Lung microvascular endothelial cell (primary cell): Measurements from ENCODE around the gene NSD2. TPM values are rescaled to one million over a fixed set of nuclear protein-coding genes. Genes with fewer than 3 reads are reported as not detected.

Source experiments
- DNase-seq, 2 donors: peaks; one replicate each; pipeline versions ENCODE4 v3.0.0 to v3.0.0-alpha.2; 2010; ENCODE audit warnings: low read depth in 2 of 2
- total RNA-seq: library from RNA; depleted of rRNA; stranded (reverse); fragments of >200 nt; gene quantifications from 2 replicates; pipeline ENCODE4 v1.2.1, GENCODE V29; 2014

NSD2 gene
- total RNA-seq, 1 donor from 2014 or later = 32.7 TPM

- DNase-seq = no peak
Measured at GRCh38 chr4:1864076-1865008, 6.9 kb upstream of the NSD2 start.

GRCh38 chr4:1866189-1866661 lies 5.0 kb upstream of the NSD2 start:
- no peak for DNase-seq

- DNase-seq = no peak
Measured at GRCh38 chr4:1868293-1868692, 2.9 kb upstream of the NSD2 start.

- DNase-seq = no peak
Measured at GRCh38 chr4:1868912-1869311, 2.3 kb upstream of the NSD2 start.

GRCh38 chr4:1869530-1870327 lies 1.5 kb upstream of the NSD2 start:
- DNase-seq = no peak

- DNase-seq = peak; percentile 86 to 90
Measured at GRCh38 chr4:1870328-1870577, 940 bp upstream of the NSD2 start.

- DNase-seq = peak; percentile 32 to 50
Measured at GRCh38 chr4:1871471-1872021, 353 bp downstream of the NSD2 start.

- DNase-seq = peak; percentile 9 to 64
Measured at GRCh38 chr4:1872870-1873269, 1.7 kb downstream of the NSD2 start.

GRCh38 chr4:1873291-1873690 lies 2.1 kb downstream of the NSD2 start:
- DNase-seq = no peak

- no peak for DNase-seq
Measured at GRCh38 chr4:1873776-1874175, 2.6 kb downstream of the NSD2 start.

- DNase-seq = no peak
Measured at GRCh38 chr4:1874201-1874600, 3.0 kb downstream of the NSD2 start.

- DNase-seq = no peak
Measured at GRCh38 chr4:1879485-1879884, 8.3 kb downstream of the NSD2 start.

- peak in 1 of 2 donors; percentile 41 for DNase-seq
Measured at GRCh38 chr4:1880332-1880731, 9.1 kb downstream of the NSD2 start.

GRCh38 chr4:1882850-1883271 lies 11.7 kb downstream of the NSD2 start:
- DNase-seq = no peak

GRCh38 chr4:1883583-1883982 lies 12.4 kb downstream of the NSD2 start:
- no peak for DNase-seq

GRCh38 chr4:1885414-1885813 lies 14.2 kb downstream of the NSD2 start:
- DNase-seq = no peak

GRCh38 chr4:1887052-1887451 lies 15.9 kb downstream of the NSD2 start:
- DNase-seq = no peak

GRCh38 chr4:1890979-1891570 lies 19.9 kb downstream of the NSD2 start:
- DNase-seq = no peak

- DNase-seq = no peak
Measured at GRCh38 chr4:1895971-1896657, 24.9 kb downstream of the NSD2 start.

GRCh38 chr4:1896658-1896991 lies 25.4 kb downstream of the NSD2 start:
- no peak for DNase-seq

- DNase-seq = no peak
Measured at GRCh38 chr4:1898007-1898406, 26.8 kb downstream of the NSD2 start.

- DNase-seq = no peak
Measured at GRCh38 chr4:1898681-1899080, 27.5 kb downstream of the NSD2 start.
